HG03342 (cell line): Measurements from ENCODE around the gene SLC43A2.
"Not testable (repeated sequence)": the region's sequence is repeated elsewhere in the genome, so short reads cannot be mapped to it uniquely, and the experiment has no call there.

ENCODE experiments used
- ATAC-seq: cut with Tn5 transposase; IDR thresholded peaks from one replicate; pipeline ENCODE4 v1.9.1; 2021; ENCODE audit warnings: mild to moderate bottlenecking, moderate library complexity; ENCODE audit not compliant: unreplicated experiment

The SLC43A2 gene

DNA sequence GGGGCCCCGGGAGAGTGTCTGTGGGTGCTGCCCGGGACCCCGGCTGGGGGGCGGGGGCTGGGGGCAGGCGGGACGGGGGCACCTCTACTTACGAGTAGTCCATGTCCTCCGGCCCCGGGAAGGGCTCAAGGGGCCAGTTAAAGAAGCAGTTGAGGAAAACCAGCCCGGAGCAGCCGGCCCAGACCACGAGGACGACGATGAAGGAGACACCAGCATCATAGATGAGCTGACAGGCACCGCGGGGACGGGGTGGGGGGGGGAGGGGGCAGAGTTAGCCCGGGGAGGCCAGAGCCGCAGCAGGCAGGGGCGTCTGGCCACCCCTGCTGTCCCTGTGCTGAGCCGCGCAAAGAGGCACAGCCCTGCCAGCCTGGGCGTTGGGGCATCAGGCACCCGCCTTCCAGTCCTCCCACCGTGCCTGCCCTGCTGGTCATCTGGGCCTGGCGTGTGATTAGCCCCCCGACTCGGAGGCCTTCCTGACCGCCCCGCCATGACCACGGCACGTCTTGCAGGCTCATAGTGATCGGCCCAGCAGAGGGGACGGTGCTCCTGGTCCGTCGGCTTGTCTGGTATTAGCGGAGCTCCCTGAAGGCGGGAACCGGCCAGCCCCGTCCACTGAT, 37.1 kb downstream of the SLC43A2 start:
- no peak for ATAC-seq

- no peak for ATAC-seq
Observed at GRCh38 chr17:1590747-1591473, 37.7 kb downstream of the SLC43A2 start.

DNA sequence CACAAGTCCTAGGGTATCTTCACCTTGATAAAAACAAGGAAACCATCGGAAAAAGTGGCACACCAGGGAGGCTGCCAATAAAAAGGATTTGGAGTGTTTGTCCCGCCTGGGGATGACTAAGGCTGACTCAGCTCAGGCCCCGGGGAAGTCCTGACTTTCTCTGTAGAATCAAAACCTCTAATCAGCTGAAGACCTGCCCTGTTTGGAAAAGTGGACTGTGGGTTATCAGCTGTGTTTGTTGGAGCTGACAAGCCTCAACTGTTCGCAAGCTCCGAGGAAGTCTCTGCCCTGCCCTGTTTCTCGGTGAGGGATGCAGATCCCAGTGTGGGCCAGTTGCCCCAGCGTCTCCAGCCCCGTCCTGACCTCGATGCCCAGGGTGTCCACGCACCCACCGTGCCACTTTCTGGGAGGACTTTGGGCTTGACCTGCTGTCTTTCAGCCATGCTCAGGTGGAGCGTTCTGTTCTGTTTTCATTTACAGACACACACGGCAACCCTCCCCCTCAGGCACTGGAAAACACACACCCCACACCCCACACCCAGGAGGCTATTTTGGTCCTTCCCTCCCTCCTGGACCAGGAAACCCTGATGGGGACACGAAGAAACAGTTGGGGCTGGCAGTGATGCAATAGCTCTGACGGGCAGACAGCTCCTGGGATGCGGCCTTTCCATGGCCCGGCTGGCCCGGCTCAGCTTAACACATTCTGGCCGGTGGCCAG, 38.4 kb downstream of the SLC43A2 start:
- ATAC-seq: no peak

- no peak for ATAC-seq
Observed at GRCh38 chr17:1588821-1589585, 39.6 kb downstream of the SLC43A2 start.

DNA sequence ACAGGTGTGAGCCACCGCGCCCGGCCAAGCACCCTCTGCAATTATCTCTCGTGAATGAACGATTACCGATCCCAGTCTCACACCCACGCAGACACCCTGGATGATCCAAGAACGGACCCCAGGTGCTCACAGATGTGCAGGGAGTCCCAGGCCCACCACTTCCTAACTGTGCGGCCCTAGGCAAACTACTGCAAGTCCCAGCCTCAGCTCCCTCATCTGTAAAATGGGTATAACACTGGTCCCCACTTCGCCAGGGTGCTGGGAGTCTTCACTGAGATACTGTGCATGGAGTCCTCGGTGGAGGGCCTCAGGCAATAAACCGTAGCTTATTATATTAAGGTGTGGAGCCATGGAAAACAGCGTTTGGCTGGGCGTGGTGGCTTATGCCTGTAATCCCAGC, 44.5 kb downstream of the SLC43A2 start:
- no peak for ATAC-seq

- no peak for ATAC-seq
Observed at GRCh38 chr17:1583556-1583955, 45.1 kb downstream of the SLC43A2 start.

DNA sequence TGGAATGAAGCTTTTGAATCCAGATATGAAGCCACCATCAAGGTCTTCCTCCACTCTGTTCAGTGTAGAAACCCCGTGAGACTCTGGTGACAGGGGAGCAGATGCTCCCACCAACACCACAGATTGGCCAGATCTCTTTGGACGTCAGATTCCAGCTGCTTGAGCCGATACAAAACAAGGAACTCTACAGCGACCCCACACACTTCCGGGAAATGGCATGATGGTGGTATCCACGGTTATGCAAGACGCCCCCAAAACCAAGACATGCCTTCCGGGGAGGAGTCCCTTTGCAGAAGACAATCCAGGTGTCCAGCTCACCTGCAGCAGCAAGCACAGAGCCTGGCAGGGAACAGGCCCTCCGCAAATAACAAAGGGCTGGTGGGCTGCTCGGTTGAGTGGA, 46.3 kb downstream of the SLC43A2 start:
- no peak for ATAC-seq

DNA sequence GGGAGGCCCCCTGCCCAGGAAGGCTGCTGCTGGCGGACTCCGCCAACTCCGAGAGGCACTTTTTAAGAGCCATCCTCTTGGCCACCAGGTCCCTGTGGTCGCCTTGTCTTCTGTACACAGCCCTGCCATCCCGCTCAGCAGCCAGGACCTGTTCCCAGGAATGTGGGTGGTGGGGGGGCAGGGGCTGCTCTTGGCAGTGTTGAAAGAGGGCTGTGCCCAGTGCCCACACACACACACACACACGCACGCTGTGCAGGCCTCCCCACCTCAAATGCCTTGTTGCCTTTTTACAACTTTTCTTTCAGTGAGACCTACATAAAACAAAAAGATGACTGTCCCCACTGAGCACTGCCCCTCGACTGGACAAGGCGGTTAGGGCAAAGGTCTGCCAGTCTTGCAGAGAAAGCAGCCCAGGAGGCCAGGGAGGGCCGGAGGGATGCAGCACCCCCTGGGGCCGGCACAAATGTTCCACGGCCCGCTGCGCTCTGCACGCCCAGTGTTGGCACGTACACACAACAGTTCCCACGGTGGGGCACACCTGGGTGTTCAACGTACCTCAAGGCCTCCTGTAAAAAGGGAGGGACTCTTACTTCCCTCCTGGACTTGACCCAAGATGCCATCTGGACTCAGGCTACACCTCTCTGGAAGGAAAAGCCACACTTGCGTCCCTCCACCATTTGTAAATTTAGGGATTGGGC, 47.5 kb downstream of the SLC43A2 start:
- no peak for ATAC-seq

DNA sequence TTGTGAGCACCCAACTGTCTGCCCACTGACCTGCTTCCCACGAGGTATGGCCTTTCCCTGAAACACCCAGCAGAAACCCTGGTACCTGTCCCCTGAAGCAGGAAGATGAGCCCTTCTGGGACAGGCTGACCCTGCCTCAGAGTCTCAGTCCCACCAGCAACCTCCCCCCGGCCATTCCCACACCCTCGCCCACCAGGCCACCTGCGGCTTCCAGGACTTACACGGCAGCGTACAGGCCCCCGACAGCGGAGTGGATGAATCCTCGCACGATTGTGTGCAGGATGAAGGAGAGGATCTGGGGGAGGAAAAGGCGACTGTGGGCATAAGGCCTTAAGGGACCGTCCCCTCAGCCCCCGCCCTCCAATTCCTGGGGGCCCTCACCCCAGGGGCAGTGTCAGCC, 50.6 kb downstream of the SLC43A2 start:
- ATAC-seq: no peak

- ATAC-seq: no peak
Observed at GRCh38 chr17:1577583-1578013, 51.0 kb downstream of the SLC43A2 start.

DNA sequence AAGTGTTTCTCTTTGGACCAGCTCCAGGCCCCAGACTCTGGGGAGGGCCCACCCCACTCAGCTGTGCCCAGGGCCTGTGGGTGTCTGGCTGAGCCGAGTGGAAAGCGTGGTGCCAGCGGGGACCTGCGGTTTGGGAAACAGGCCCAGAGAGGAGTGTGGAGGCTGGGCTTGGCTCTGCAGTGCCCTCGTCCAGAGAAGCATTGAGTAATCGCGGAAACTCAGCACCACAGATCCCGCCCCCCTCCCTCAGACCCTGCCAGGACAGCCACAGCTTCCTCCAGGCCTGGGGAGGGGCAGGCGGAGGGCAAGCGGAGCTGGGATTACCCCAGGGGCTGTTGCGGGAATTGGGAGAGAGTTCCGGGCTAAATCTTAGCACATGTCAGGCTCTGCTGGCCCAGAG, 51.5 kb downstream of the SLC43A2 start:
- ATAC-seq: no peak

DNA sequence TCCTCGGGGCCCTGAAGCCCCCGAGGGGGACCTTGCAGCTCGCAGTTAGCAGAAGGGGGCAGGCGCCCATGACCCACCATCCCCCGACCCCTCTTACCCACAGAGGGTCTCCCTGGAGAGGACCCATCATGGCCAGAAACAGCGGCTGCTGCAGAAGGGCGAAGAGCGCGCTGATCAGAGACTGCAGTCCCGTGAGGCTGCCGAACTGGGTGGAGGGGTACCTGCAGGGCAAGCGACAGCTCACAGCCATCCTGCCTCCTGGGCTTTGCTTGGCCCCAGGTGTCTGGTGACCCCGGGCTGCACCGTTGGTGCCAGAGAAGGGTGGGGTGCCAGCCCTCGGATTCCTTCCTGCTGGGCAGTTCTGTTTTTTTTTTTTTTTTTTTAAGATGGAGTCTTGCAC, 52.1 kb downstream of the SLC43A2 start:
- ATAC-seq: no peak

GRCh38 chr17:1574697-1575471, 53.8 kb downstream of the SLC43A2 start:
- ATAC-seq: no peak

DNA sequence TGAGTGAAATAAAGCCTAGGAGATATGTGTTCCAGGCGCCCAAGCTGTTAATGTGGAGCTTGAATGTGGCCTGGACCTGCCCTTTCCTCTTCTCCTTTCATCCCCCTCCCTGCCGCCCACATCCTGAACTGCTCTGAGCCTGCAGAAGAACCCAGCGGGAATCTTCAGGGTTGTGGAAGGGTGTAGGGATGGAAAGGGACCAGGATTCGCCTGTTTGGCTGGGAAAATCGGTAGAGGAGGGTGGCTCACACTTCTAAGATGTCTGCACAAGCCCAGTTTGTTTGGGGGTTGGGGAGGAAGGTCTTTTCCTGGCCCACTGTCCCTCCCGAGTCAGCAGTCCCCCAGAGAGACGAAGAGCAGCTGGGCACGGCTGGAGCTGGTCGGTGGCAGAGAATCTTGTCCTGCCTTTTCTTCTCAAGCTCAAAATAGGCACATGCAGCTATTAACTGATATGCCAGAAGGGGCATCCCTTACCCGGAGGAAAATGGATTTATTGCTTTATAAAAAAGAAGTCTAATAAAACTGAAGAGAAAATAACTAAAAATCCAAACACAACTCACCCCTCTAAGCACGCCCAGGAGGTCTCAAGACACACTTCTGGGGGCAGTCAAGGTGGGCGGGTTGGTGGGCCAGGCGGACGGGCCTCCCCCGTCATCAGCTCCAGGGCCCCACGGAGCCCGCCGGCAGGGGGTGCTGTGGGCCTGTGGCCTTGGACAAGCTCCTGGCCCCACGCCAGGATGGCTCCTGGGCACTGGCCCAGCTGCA, 54.5 kb downstream of the SLC43A2 start:
- no peak for ATAC-seq

DNA sequence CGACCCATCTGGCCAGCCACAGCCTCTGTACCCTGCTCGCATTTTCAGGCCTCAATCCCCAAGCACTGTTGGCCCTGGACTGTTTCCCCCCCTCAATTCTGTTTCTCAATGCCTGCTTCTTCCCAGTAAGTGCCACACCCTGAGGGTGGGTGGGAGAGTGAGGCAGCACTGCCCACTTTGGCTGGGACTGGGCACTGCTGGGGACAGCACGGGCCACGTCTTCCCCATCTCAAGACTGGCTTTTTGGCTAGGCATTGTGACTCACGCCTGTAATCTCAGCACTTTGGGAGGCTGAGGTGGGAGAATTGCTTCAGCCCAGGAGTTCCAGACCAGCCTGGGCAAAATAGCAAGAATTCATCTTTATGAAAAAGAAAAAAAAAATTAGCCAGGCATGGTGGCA, 56.0 kb downstream of the SLC43A2 start:
- not testable (repeated sequence) for ATAC-seq

- ATAC-seq: no peak
Observed at GRCh38 chr17:1571341-1571704, 57.3 kb downstream of the SLC43A2 start.

- no peak for ATAC-seq
Observed at GRCh38 chr17:1568950-1569810, 59.5 kb downstream of the SLC43A2 start.

- no peak for ATAC-seq
Observed at GRCh38 chr17:1566505-1567199, 62.0 kb downstream of the SLC43A2 start.
